Endothelial cell of umbilical vein (primary cell): Measurements from ENCODE around the gene ZNF689. TPM values are rescaled to one million over a fixed set of nuclear protein-coding genes. Genes with fewer than 3 reads are reported as not detected.

Experiments
- BruUV-seq: library from RNA; stranded (reverse); fragments of 400-500 nt; replicated peaks from 2 replicates; lab custom pipeline; 2021; lab: Mats Ljungman, UMichigan
- CTCF ChIA-PET: fragments of 300-600, 350-600 bp; sonication (Branson Sonifier 250); formaldehyde crosslinking; loops from one replicate; lab custom pipeline; 2021; ENCODE audit warnings: antibody characterized with exemption, inconsistent platforms; lab: Charles Lee
- POLR2A ChIA-PET: fragments of 300-600, 350-600 bp; sonication (Branson Sonifier 250); formaldehyde crosslinking; loops from one replicate; lab custom pipeline; 2021; ENCODE audit warnings: antibody characterized with exemption, inconsistent platforms; lab: Charles Lee
- DNase-seq: peaks from one replicate; pipeline ENCODE4 v3.0.0-alpha.2; 2011; ENCODE audit warnings: low read depth, low spot score
- FAIRE-seq: peaks from 2 replicates; lab custom pipeline; 2011; peaks lifted over from hg19 to GRCh38; lab: Jason Lieb, UNC
- H2AFZ ChIP-seq: 2 replicates; pipeline ENCODE4 v1.6.0; 2012; ENCODE audit warnings: low read depth, low read length, control low read depth, inconsistent platforms
- H3K27ac ChIP-seq: 2 replicates; pipeline ENCODE4 v1.5.1; 2011; ENCODE audit warnings: low read depth, mild to moderate bottlenecking, control low read depth, low read length, moderate library complexity; ENCODE audit not compliant: insufficient read depth
- H3K27me3 ChIP-seq, 2 experiments: 2 replicates each; pipeline versions ENCODE4 v1.6.0 to v1.6.1; 2011; ENCODE audit warnings: low read length in 2 of 2, mixed read lengths in 1 of 2; ENCODE audit not compliant: control insufficient read depth in 2 of 2, insufficient read depth in 2 of 2
- H3K36me3 ChIP-seq, 2 experiments: 2 replicates in 1 of 2; 3 replicates in 1 of 2; pipeline ENCODE4 v1.5.1; 2011; ENCODE audit warnings: low read length in 2 of 2, mild to moderate bottlenecking in 1 of 2, moderate library complexity in 1 of 2; ENCODE audit not compliant: control insufficient read depth in 2 of 2, insufficient read depth in 2 of 2; ENCODE audit errors: extremely low read depth in 1 of 2
- H3K4me1 ChIP-seq: 3 replicates; pipeline ENCODE4 v1.5.1; 2011; ENCODE audit warnings: mild to moderate bottlenecking, low read length; ENCODE audit not compliant: control insufficient read depth, insufficient read depth; ENCODE audit errors: extremely low read depth
- H3K4me2 ChIP-seq: 2 replicates; pipeline ENCODE4 v1.6.1; 2011; ENCODE audit warnings: low read length, control low read depth, mixed read lengths; ENCODE audit not compliant: insufficient read depth
- H3K4me3 ChIP-seq, 3 experiments: fragments of 200-600 bp in 1 of 3; sonication (generic), shearing (Covaris generic) in 1 of 3; replicated peaks in 1 of 3; 2 replicates each; pipeline ENCODE4 v1.5.1; 2011 to 2016; ENCODE audit warnings: control low read depth in 3 of 3, low read length in 3 of 3, mild to moderate bottlenecking in 2 of 3, inconsistent platforms in 1 of 3, low read depth in 1 of 3, moderate library complexity in 1 of 3; ENCODE audit not compliant: insufficient read depth in 1 of 3
- H3K79me2 ChIP-seq: 2 replicates; pipeline ENCODE4 v1.6.0; 2012; ENCODE audit warnings: low read length, inconsistent platforms; ENCODE audit not compliant: control insufficient read depth, insufficient read depth
- H3K9ac ChIP-seq: replicated peaks from 2 replicates; pipeline ENCODE3; 2011; ENCODE audit warnings: low read length, control low read depth; ENCODE audit not compliant: insufficient read depth; ENCODE audit errors: extremely low read depth
- H3K9me1 ChIP-seq: replicated peaks from 3 replicates; pipeline ENCODE4 v1.6.0; 2011; ENCODE audit warnings: mild to moderate bottlenecking, low read length; ENCODE audit not compliant: control insufficient read depth, insufficient read depth; ENCODE audit errors: extremely low read depth
- H3K9me3 ChIP-seq: replicated peaks from 2 replicates; pipeline ENCODE4 v1.5.1; 2012; ENCODE audit warnings: low read length, inconsistent platforms; ENCODE audit not compliant: control insufficient read depth, insufficient read depth
- H4K20me1 ChIP-seq: replicated peaks from 2 replicates; pipeline ENCODE3; 2011; ENCODE audit warnings: mild to moderate bottlenecking, low read length; ENCODE audit not compliant: control insufficient read depth, insufficient read depth; ENCODE audit errors: extremely low read depth
- CTCF ChIP-seq, 2 donors: IDR thresholded peaks; 1 replicate in 1 of 2; 2 replicates in 1 of 2; pipeline ENCODE4 v1.5.1; 2011; ENCODE audit warnings: low read length in 2 of 2, mild to moderate bottlenecking in 2 of 2, moderate library complexity in 2 of 2, control low read depth in 1 of 2, inconsistent platforms in 1 of 2, low read depth in 1 of 2; ENCODE audit not compliant: insufficient read depth in 1 of 2; ENCODE audit errors: extremely low read depth in 1 of 2
- EZH2 ChIP-seq: IDR thresholded peaks from 2 replicates; pipeline ENCODE4 v1.6.1; 2012; ENCODE audit warnings: borderline replicate concordance, low read depth, mild to moderate bottlenecking, moderate library complexity, low read length, inconsistent platforms; ENCODE audit not compliant: severe bottlenecking
- FOS ChIP-seq: IDR thresholded peaks from 2 replicates; pipeline ENCODE4 v1.6.1; 2011; ENCODE audit warnings: mild to moderate bottlenecking, low read length, moderate library complexity, borderline replicate concordance; ENCODE audit not compliant: insufficient read depth
- GATA2 ChIP-seq: IDR thresholded peaks from 2 replicates; pipeline ENCODE4 v1.7.0; 2011; ENCODE audit warnings: low read depth, mild to moderate bottlenecking, moderate library complexity, mixed read lengths, low read length; ENCODE audit not compliant: insufficient read length, insufficient read depth
- JUN ChIP-seq: IDR thresholded peaks from 2 replicates; pipeline ENCODE4 v1.6.1; 2011; ENCODE audit warnings: borderline replicate concordance, low read depth; ENCODE audit not compliant: insufficient read length, insufficient read depth
- MAX ChIP-seq: IDR thresholded peaks from 2 replicates; pipeline ENCODE4 v1.6.1; 2011; ENCODE audit not compliant: insufficient read depth, insufficient read length
- MYC ChIP-seq: IDR thresholded peaks from one replicate; pipeline ENCODE4 v1.6.1; 2011; ENCODE audit warnings: mild to moderate bottlenecking, low read depth, low read length
- POLR2A ChIP-seq: IDR thresholded peaks from 2 replicates; pipeline ENCODE4 v1.6.1; 2012; ENCODE audit warnings: low read depth, mild to moderate bottlenecking, control low read depth, low read length
- POLR2AphosphoS5 ChIP-seq: IDR thresholded peaks from 2 replicates; pipeline ENCODE4 v1.6.1; 2012; ENCODE audit warnings: low read depth, mild to moderate bottlenecking, control low read depth, low read length, moderate library complexity; ENCODE audit not compliant: insufficient read depth
- dilution Hi-C: fragments of 300-500 bp; cut with MboI; formaldehyde crosslinking; loops from one replicate; pipeline ENCODE4 v1.15.0; 2019; ENCODE audit warnings: low sequenced_read_pairs; ENCODE audit not compliant: extremely low pct_ligation_motif_present
- intact Hi-C: fragments of 100-400 bp; cut with micrococcal nuclease; formaldehyde crosslinking; loops from one replicate; pipeline ENCODE4 v1.10.0; 2022
- polyA plus RNA-seq, 4 experiments: library from polyadenylated mRNA; depleted of rRNA in 3 of 4; stranded (reverse) in 3 of 4; unstranded in 1 of 4; fragments of >200 nt; gene quantifications; 2 replicates each; pipeline versions ENCODE4 v1.2.1 to v1.2.3, GENCODE V29; 2011 to 2012; ENCODE audit warnings: missing spikeins in 1 of 4
- total RNA-seq: library from RNA; stranded (reverse); gene quantifications from 2 replicates; pipeline ENCODE4 v1.2.3, GENCODE V29; 2021

The ZNF689 gene
- total and polyA plus RNA-seq, 2 donors (not counting 3 experiments of a cell fraction or from before 2014, with no cell fraction given) = 7.5 to 8.4 TPM

GRCh38 chr16:30601966-30602365, 8.2 kb downstream of the ZNF689 start:
- DNase-seq (no peak), FAIRE-seq (no peak)
- Histone ChIP-seq H3K27ac (no peak overlapping the region), H3K9me1 (no peaks in the 10 kb centered on the region), H3K9me3 (no peaks in the 10 kb centered on the region), H3K36me3 (peaks cover 0 to 18% of the 10 kb centered on the region in 2 experiments), H3K4me1 (no peaks in the 10 kb centered on the region), H3K4me3 (no peak overlapping the region), H4K20me1 (no peaks in the 10 kb centered on the region), H3K79me2 (no peaks in the 10 kb centered on the region), H3K27me3 (no peaks in the 10 kb centered on the region), H3K9ac (no peak overlapping the region), H3K4me2 (no peak overlapping the region), H2AFZ (no peak overlapping the region)
- no peak for TF ChIP-seq GATA2
- TF ChIP-seq POLR2A = no peak
- no peak for TF ChIP-seq CTCF (IDR thresholded peaks at IDR 0.05; ENCODE audit: extremely low read depth in 1 of 2, insufficient read depth in 1 of 2, low read depth in 1 of 2, low read length in 2 of 2)
- no peak for TF ChIP-seq MAX
- no peak for TF ChIP-seq EZH2
- TF ChIP-seq POLR2AphosphoS5 = no peak
- no peak for TF ChIP-seq FOS
- no peak for TF ChIP-seq JUN
- no peak for TF ChIP-seq MYC
- dilution Hi-C loops = no loop called here
- POLR2A ChIA-PET = no interaction called here
- CTCF ChIA-PET = interaction anchor here (0.8 to 2.9 kb wide), 3 partner anchors 9 to 172 kb away, joined by 3 to 15 read pairs (median 6); partner anchors contain the start of genes DCTPP1 and ZNF689
- BruUV-seq = no TSS peak
- intact Hi-C loops = no loop called here
